Measurements from ENCODE around the gene AHRR. TPM values are rescaled to one million over a fixed set of nuclear protein-coding genes. Genes with fewer than 3 reads are reported as not detected.

Gene AHRR
- total and polyA plus RNA-seq, 10 of the 15 experiments (the other 5 are each of a cell fraction or from before 2014, with no cell fraction given), result 0.90 to 35.2 (median 19.2) TPM

GRCh38 chr5:447501-447900 is 126.0 kb downstream of the AHRR start:
- ATAC-seq (no peak), DNase-seq (ENCODE audit: low read depth, low spot score) (no peak), FAIRE-seq (no peak)
- no peak for TF ChIP-seq ZBED1 (IDR thresholded peaks at IDR 0.05; ENCODE audit: borderline replicate concordance)
- no peak for TF ChIP-seq ZNF217 (IDR thresholded peaks at IDR 0.05)
- H3K4me1 ChIP-seq (ENCODE audit: control insufficient read depth, insufficient read depth, low read length), result no peaks in the 10 kb centered on the region; the same call in 1 of the 2 replicates
- no peak overlapping the region for H3K9ac ChIP-seq (ENCODE audit: control insufficient read depth, insufficient read depth, low read length)
- H3K4me2 ChIP-seq (ENCODE audit: control insufficient read depth, insufficient read depth), result no peak overlapping the region
- RAD21 ChIA-PET (ENCODE audit: unreplicated experiment), result interaction anchor here (1.1 to 2.6 kb wide), 4 partner anchors 11 to 456 kb away, joined by 3 to 30 read pairs (median 13); no protein-coding TSS in a partner anchor
- no peak overlapping the region for H2AFZ ChIP-seq (ENCODE audit: control insufficient read depth, low read depth, low read length)
- SMC1A ChIA-PET (ENCODE audit: uncharacterized antibody, unreplicated experiment), result interaction anchor here (0.6 to 2.3 kb wide), 7 partner anchors 8 to 165 kb away, joined by 3 to 15 read pairs (median 5); no protein-coding TSS in a partner anchor
- CTCF ChIA-PET, result interaction anchor here (0.7 to 4.5 kb wide), 17 partner anchors 8 to 895 kb away, joined by 3 to 46 read pairs (median 5); no protein-coding TSS in a partner anchor
- 92% methylated on average over 21 of the region's 21 CpGs for WGBS (ENCODE audit: insufficient coverage, insufficient replicate concordance, low lambda C conversion rate, missing lambda C conversion rate)
- no peak overlapping the region for H3K27ac ChIP-seq (ENCODE audit: control insufficient read depth, insufficient read depth)
- no peaks in the 10 kb centered on the region for H3K27me3 ChIP-seq (replicated peaks in 1 of 2; ENCODE audit: control insufficient read depth in 2 of 2, insufficient read depth in 2 of 2, low read length in 1 of 2)
- H4K20me1 ChIP-seq (ENCODE audit: control insufficient read depth, insufficient read depth), result no peaks in the 10 kb centered on the region
- no TSS peak for BruUV-seq (replicated peaks)
- in situ Hi-C loops (cut with MboI) (no loop called here), intact Hi-C loops (cut with micrococcal nuclease; ENCODE audit: unreplicated experiment) (no loop called here)
- H3K79me2 ChIP-seq (ENCODE audit: control insufficient read depth, insufficient read depth, low read length), result peaks cover 25% of the 10 kb centered on the region
- POLR2A ChIA-PET, result no interaction called here
- peaks cover 18 to 35% of the 10 kb centered on the region in 2 experiments for H3K36me3 ChIP-seq (ENCODE audit: control insufficient read depth in 2 of 2, insufficient read depth in 2 of 2, low read length in 1 of 2)
- H3K4me3 ChIP-seq, result no peak overlapping the region
- H3K9me3 ChIP-seq (replicated peaks; ENCODE audit: control insufficient read depth, insufficient read depth, low read length), result peaks cover 12% of the 10 kb centered on the region; the same call in 2 of the 3 replicates

- Histone ChIP-seq H4K20me1 (ENCODE audit: control insufficient read depth, insufficient read depth) (no peaks in the 10 kb centered on the region), H3K36me3 (ENCODE audit: control insufficient read depth in 2 of 2, insufficient read depth in 2 of 2, low read length in 1 of 2) (peaks cover 20 to 40% of the 10 kb centered on the region in 2 experiments), H3K4me2 (ENCODE audit: control insufficient read depth, insufficient read depth) (no peak overlapping the region), H3K4me3 (no peak overlapping the region), H3K4me1 (ENCODE audit: control insufficient read depth, insufficient read depth, low read length) (no peaks in the 10 kb centered on the region; the same call in 1 of the 2 replicates), H2AFZ (ENCODE audit: control insufficient read depth, low read depth, low read length) (no peak overlapping the region), H3K9me3 (replicated peaks; ENCODE audit: control insufficient read depth, insufficient read depth, low read length) (peaks cover 12% of the 10 kb centered on the region; the same call in 2 of the 3 replicates), H3K27ac (ENCODE audit: control insufficient read depth, insufficient read depth) (no peak overlapping the region), H3K79me2 (ENCODE audit: control insufficient read depth, insufficient read depth, low read length) (peaks cover 20% of the 10 kb centered on the region), H3K27me3 (replicated peaks in 1 of 2; ENCODE audit: control insufficient read depth in 2 of 2, insufficient read depth in 2 of 2, low read length in 1 of 2) (no peaks in the 10 kb centered on the region), H3K9ac (ENCODE audit: control insufficient read depth, insufficient read depth, low read length) (no peak overlapping the region)
- ChIA-PET SMC1A (ENCODE audit: uncharacterized antibody, unreplicated experiment) (no interaction called here), CTCF (interaction anchor here (1.9 to 4.5 kb wide), 2 partner anchors 24 to 131 kb away, joined by 6 to 46 read pairs; no protein-coding TSS in a partner anchor), POLR2A (no interaction called here), RAD21 (ENCODE audit: unreplicated experiment) (no interaction called here)
- FAIRE-seq, result no peak
- intact Hi-C loops (cut with micrococcal nuclease; ENCODE audit: unreplicated experiment), result no loop called here
- in situ Hi-C loops (cut with MboI), result no loop called here
- BruUV-seq (replicated peaks), result no TSS peak
- no peak for DNase-seq (ENCODE audit: low read depth, low spot score)
- 92% methylated on average over 21 of the region's 21 CpGs for WGBS (ENCODE audit: insufficient coverage, insufficient replicate concordance, low lambda C conversion rate, missing lambda C conversion rate)
- ATAC-seq, result no peak
- TF ChIP-seq HDAC2 (IDR thresholded peaks at IDR 0.05), result no peak
- TF ChIP-seq BCL11A (IDR thresholded peaks at IDR 0.05; ENCODE audit: low read depth, low read length), result no peak
- no peak for TF ChIP-seq STAT1 (conservative IDR thresholded peaks at IDR 0.05)
- 0 out of 2 replicates have a peak, but pooled peaks have one; percentile 33 for TF ChIP-seq POLR2A (IDR thresholded peaks at IDR 0.05; ENCODE audit: low read depth, low read length)
- no peak for TF ChIP-seq NFXL1 (IDR thresholded peaks at IDR 0.05; ENCODE audit: borderline replicate concordance)
- TF ChIP-seq, protein P1, sequence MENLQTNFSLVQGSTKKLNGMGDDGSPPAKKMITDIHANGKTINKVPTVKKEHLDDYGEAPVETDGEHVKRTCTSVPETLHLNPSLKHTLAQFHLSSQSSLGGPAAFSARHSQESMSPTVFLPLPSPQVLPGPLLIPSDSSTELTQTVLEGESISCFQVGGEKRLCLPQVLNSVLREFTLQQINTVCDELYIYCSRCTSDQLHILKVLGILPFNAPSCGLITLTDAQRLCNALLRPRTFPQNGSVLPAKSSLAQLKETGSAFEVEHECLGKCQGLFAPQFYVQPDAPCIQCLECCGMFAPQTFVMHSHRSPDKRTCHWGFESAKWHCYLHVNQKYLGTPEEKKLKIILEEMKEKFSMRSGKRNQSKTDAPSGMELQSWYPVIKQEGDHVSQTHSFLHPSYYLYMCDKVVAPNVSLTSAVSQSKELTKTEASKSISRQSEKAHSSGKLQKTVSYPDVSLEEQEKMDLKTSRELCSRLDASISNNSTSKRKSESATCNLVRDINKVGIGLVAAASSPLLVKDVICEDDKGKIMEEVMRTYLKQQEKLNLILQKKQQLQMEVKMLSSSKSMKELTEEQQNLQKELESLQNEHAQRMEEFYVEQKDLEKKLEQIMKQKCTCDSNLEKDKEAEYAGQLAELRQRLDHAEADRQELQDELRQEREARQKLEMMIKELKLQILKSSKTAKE (IDR thresholded peaks at IDR 0.05; ENCODE audit: low read depth, poor library complexity, severe bottlenecking), result no peak
Observed at GRCh38 chr5:448061-448765, 126.7 kb downstream of the AHRR start.

Measured in GM12878 (cell line).